ENCODE results near the gene CCDC82.

DNA sequence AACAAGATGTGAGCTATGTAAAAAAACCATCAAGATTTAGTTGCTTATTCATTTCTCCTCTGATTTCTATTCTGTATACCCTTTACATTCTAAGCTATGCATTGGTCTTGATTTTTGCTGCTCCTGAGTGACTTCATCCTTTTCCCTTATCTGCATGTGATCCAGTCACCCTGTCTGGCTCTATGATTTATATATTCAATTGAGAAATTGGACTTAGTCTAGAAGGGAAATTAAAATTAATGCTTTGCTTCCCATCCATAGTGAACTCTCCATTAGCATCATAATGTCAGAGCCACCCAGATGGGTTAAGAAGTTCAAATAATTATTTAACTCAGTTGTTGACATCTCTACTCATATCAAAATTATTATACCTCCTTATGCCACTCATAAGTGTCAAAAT is 5.1 kb upstream of the CCDC82 start:
- TF ChIP-seq CTCF (IDR thresholded peaks at IDR 0.05) = no peak
- TF ChIP-seq EZH2 (IDR thresholded peaks at IDR 0.05; ENCODE audit: borderline replicate concordance, insufficient read depth, low read depth, low read length, poor library complexity, severe bottlenecking) = no peak

Measured in B cell (primary cell).